IMR-90 (cell line): ENCODE results near the gene AGBL1. TPM values are rescaled to one million over a fixed set of nuclear protein-coding genes. Genes with fewer than 3 reads are reported as not detected.

ENCODE experiments used
- ATAC-seq: fragments of 200-7000 bp; cut with Tn5 transposase; 2 replicates; pipeline ENCODE4 v1.9.1; 2020; ENCODE audit warnings: low read depth, mild to moderate bottlenecking, moderate library complexity
- BruUV-seq: library from RNA; stranded (reverse); fragments of 400-500 nt; replicated peaks from 2 replicates; lab custom pipeline; 2021; lab: Mats Ljungman, UMichigan
- CTCF ChIA-PET: fragments of 300-600 bp; formaldehyde crosslinking; extraction: SDS; loops from one replicate; lab custom pipeline; 2021; ENCODE audit warnings: antibody characterized with exemption; lab: Yijun Ruan, JAX
- POLR2A ChIA-PET: fragments of 300-600 bp; sonication (Branson Sonifier 250); formaldehyde crosslinking; loops from one replicate; lab custom pipeline; 2022; ENCODE audit warnings: antibody characterized with exemption; ENCODE audit not compliant: unreplicated experiment; lab: Charles Lee
- DNase-seq: peaks from one replicate; pipeline ENCODE4 v3.0.0; 2013
- H2AFZ ChIP-seq: replicated peaks from 2 replicates; pipeline ENCODE3; 2013; ENCODE audit warnings: low read length, mild to moderate bottlenecking; ENCODE audit not compliant: poor library complexity
- H2AK5ac ChIP-seq: 2 replicates; pipeline ENCODE4 v1.6.1; 2013; ENCODE audit warnings: low read depth, low read length, inconsistent platforms
- H2AK9ac ChIP-seq: replicated peaks from 2 replicates; pipeline ENCODE3; 2013; ENCODE audit warnings: mild to moderate bottlenecking, low read depth, low read length, moderate library complexity; ENCODE audit not compliant: poor library complexity
- H2BK120ac ChIP-seq: 2 replicates; pipeline ENCODE4 v1.6.1; 2013; ENCODE audit warnings: low read depth, low read length, inconsistent platforms
- H2BK15ac ChIP-seq: 3 replicates; pipeline ENCODE4 v1.6.1; 2013; ENCODE audit warnings: low read depth, low read length, inconsistent platforms
- H2BK20ac ChIP-seq: 2 replicates; pipeline ENCODE4 v1.6.1; 2013; ENCODE audit warnings: low read depth, mild to moderate bottlenecking, inconsistent platforms, low read length, moderate library complexity
- H2BK5ac ChIP-seq: 2 replicates; pipeline ENCODE4 v1.6.1; 2013; ENCODE audit warnings: mild to moderate bottlenecking, low read depth, low read length, inconsistent platforms; ENCODE audit not compliant: poor library complexity, severe bottlenecking
- H3K14ac ChIP-seq: replicated peaks from 2 replicates; pipeline ENCODE4 v1.6.1; 2013; ENCODE audit warnings: low read depth, low read length, inconsistent platforms
- H3K18ac ChIP-seq: 2 replicates; pipeline ENCODE4 v1.6.1; 2013; ENCODE audit warnings: low read depth, low read length, control low read depth
- H3K23ac ChIP-seq: 2 replicates; pipeline ENCODE4 v1.6.1; 2013; ENCODE audit warnings: low read depth, low read length, inconsistent platforms
- H3K27ac ChIP-seq: 2 replicates; pipeline ENCODE4 v1.5.1; 2013; ENCODE audit warnings: mild to moderate bottlenecking, control low read depth, low read length; ENCODE audit not compliant: insufficient read depth
- H3K27me3 ChIP-seq: 2 replicates; pipeline ENCODE4 v1.6.1; 2013; ENCODE audit warnings: low read length; ENCODE audit not compliant: control insufficient read depth, insufficient read depth
- H3K36me3 ChIP-seq: 2 replicates; pipeline ENCODE4 v1.6.1; 2013; ENCODE audit warnings: low read length, mixed read lengths; ENCODE audit not compliant: control insufficient read depth, insufficient read depth
- H3K4ac ChIP-seq: 2 replicates; pipeline ENCODE4 v1.6.1; 2013; ENCODE audit warnings: low read depth, low read length, inconsistent platforms
- H3K4me1 ChIP-seq: 2 replicates; pipeline ENCODE4 v1.6.1; 2013; ENCODE audit warnings: low read length, mixed read lengths; ENCODE audit not compliant: control insufficient read depth, insufficient read depth
- H3K4me2 ChIP-seq: 2 replicates; pipeline ENCODE4 v1.6.1; 2013; ENCODE audit warnings: low read depth, mild to moderate bottlenecking, control low read depth, low read length, moderate library complexity
- H3K4me3 ChIP-seq: 2 replicates; pipeline ENCODE4 v1.5.1; 2013; ENCODE audit warnings: low read depth, mild to moderate bottlenecking, control low read depth, low read length, moderate library complexity; ENCODE audit not compliant: insufficient read depth
- H3K56ac ChIP-seq: 2 replicates; pipeline ENCODE4 v1.6.1; 2013; ENCODE audit warnings: low read length, inconsistent platforms; ENCODE audit not compliant: insufficient read depth; ENCODE audit errors: extremely low read depth
- H3K79me1 ChIP-seq, 2 experiments: 2 replicates each; pipeline ENCODE4 v1.6.1; 2013; ENCODE audit warnings: low read length in 2 of 2, inconsistent platforms in 1 of 2, low read depth in 1 of 2
- H3K9ac ChIP-seq: 2 replicates; pipeline ENCODE4 v1.6.1; 2013; ENCODE audit warnings: low read depth, low read length, control low read depth
- H3K9me1 ChIP-seq: 2 replicates; pipeline ENCODE4 v1.6.1; 2013; ENCODE audit warnings: low read length, inconsistent platforms; ENCODE audit not compliant: insufficient read depth
- H3K9me3 ChIP-seq: 2 replicates; pipeline ENCODE4 v1.6.1; 2013; ENCODE audit warnings: low read length; ENCODE audit not compliant: control insufficient read depth, insufficient read depth
- H4K20me1 ChIP-seq: 2 replicates; pipeline ENCODE4 v1.6.1; 2013; ENCODE audit warnings: low read length, inconsistent platforms; ENCODE audit not compliant: insufficient read depth
- H4K5ac ChIP-seq: 2 replicates; pipeline ENCODE4 v1.6.1; 2013; ENCODE audit warnings: mild to moderate bottlenecking, low read depth, low read length, control low read depth
- H4K8ac ChIP-seq, 2 experiments: 2 replicates each; pipeline ENCODE4 v1.6.1; 2013; ENCODE audit warnings: low read depth in 2 of 2, low read length in 2 of 2, control low read depth in 1 of 2, inconsistent platforms in 1 of 2
- H4K91ac ChIP-seq: 2 replicates; pipeline ENCODE4 v1.6.1; 2013; ENCODE audit warnings: low read depth, low read length, inconsistent platforms; ENCODE audit not compliant: insufficient read depth
- BHLHE40 ChIP-seq: fragments of 150-350 bp; IDR thresholded peaks from 2 replicates; pipeline ENCODE4 v1.6.1; 2016; ENCODE audit warnings: mild to moderate bottlenecking, low read depth, low read length
- CTCF ChIP-seq: conservative IDR thresholded peaks from 2 replicates; pipeline ENCODE4 v1.5.1; 2012; ENCODE audit warnings: mild to moderate bottlenecking, low read depth, low read length, improper control_type of control experiment
- FOS ChIP-seq: fragments of 150-350 bp; IDR thresholded peaks from 2 replicates; pipeline ENCODE4 v1.6.1; 2016; ENCODE audit warnings: low read depth, low read length
- MAFK ChIP-seq: IDR thresholded peaks from 2 replicates; pipeline ENCODE4 v1.6.1; 2012; ENCODE audit warnings: low read depth, low read length, improper control_type of control experiment
- MAZ ChIP-seq: IDR thresholded peaks from 2 replicates; pipeline ENCODE4 v1.6.1; 2012; ENCODE audit warnings: low read depth, mild to moderate bottlenecking, low read length, improper control_type of control experiment, moderate library complexity, borderline replicate concordance
- MXI1 ChIP-seq: IDR thresholded peaks from 2 replicates; pipeline ENCODE4 v1.6.1; 2012; ENCODE audit warnings: low read depth, mild to moderate bottlenecking, low read length, moderate library complexity, borderline replicate concordance
- NFE2L2 ChIP-seq: fragments of 150-350 bp; IDR thresholded peaks from 2 replicates; pipeline ENCODE4 v1.6.1; 2016; ENCODE audit warnings: low read depth, mild to moderate bottlenecking, low read length
- POLR2A ChIP-seq: IDR thresholded peaks from 2 replicates; pipeline ENCODE4 v1.6.1; 2012; ENCODE audit warnings: mild to moderate bottlenecking, low read depth, low read length
- RAD21 ChIP-seq: IDR thresholded peaks from 2 replicates; pipeline ENCODE4 v1.6.1; 2012; ENCODE audit warnings: low read length, improper control_type of control experiment
- SMC3 ChIP-seq: fragments of 150-350 bp; IDR thresholded peaks from 2 replicates; pipeline ENCODE4 v1.6.1; 2016; ENCODE audit warnings: low read depth, mild to moderate bottlenecking, antibody characterized with exemption, low read length, moderate library complexity
- USF2 ChIP-seq: fragments of 150-350 bp; IDR thresholded peaks from 2 replicates; pipeline ENCODE4 v1.6.1; 2017; ENCODE audit warnings: mild to moderate bottlenecking, antibody characterized with exemption, low read length, low read depth
- dilution Hi-C: fragments of 300-500 bp; cut with HindIII; formaldehyde crosslinking; loops from one replicate; pipeline ENCODE4 v1.14.3; 2018; ENCODE audit warnings: low sequenced_read_pairs; ENCODE audit not compliant: unreplicated experiment
- in situ Hi-C: fragments of 300-500 bp; cut with MboI; formaldehyde crosslinking; loops from 3 replicates; pipeline ENCODE4 v1.14.3; 2019; ENCODE audit warnings: low sequenced_read_pairs, inconsistent platforms, mixed read lengths
- intact Hi-C: fragments of 100-400 bp; cut with micrococcal nuclease; formaldehyde crosslinking; loops from 2 replicates; pipeline ENCODE4 v1.10.0; 2022
- polyA plus RNA-seq, 3 experiments: library from polyadenylated mRNA; depleted of rRNA; stranded (reverse); fragments of >200 nt; gene quantifications; 2 replicates each; pipeline ENCODE4 v1.2.3, GENCODE V29; 2012; ENCODE audit warnings: low replicate concordance in 1 of 3
- total RNA-seq: library from RNA; depleted of rRNA; stranded (reverse); fragments of >200 nt; gene quantifications from 2 replicates; pipeline ENCODE4 v1.2.3, GENCODE V29; 2012
- TF ChIP-seq, protein P1 (sequence below): fragments of 150-350 bp; IDR thresholded peaks from 2 replicates; pipeline ENCODE4 v1.6.1; 2016; ENCODE audit warnings: low read depth, mild to moderate bottlenecking, low read length, moderate library complexity, borderline replicate concordance

AGBL1 gene
- total and polyA plus RNA-seq, 2 of the 4 experiments (the other 2 are of a cell fraction): not detected

GRCh38 chr15:86810329-86810728 lies 730.7 kb downstream of the AGBL1 start:
- POLR2A ChIA-PET: no interaction called here
- no peak overlapping the region for H3K18ac ChIP-seq
- no peak for TF ChIP-seq SMC3
- no peak for TF ChIP-seq CTCF
- TF ChIP-seq MXI1: no peak
- TF ChIP-seq FOS: no peak
- TF ChIP-seq MAZ: no peak
- TF ChIP-seq NFE2L2: no peak
- no peak for TF ChIP-seq USF2
- no peak for TF ChIP-seq MAFK
- TF ChIP-seq, protein P1, sequence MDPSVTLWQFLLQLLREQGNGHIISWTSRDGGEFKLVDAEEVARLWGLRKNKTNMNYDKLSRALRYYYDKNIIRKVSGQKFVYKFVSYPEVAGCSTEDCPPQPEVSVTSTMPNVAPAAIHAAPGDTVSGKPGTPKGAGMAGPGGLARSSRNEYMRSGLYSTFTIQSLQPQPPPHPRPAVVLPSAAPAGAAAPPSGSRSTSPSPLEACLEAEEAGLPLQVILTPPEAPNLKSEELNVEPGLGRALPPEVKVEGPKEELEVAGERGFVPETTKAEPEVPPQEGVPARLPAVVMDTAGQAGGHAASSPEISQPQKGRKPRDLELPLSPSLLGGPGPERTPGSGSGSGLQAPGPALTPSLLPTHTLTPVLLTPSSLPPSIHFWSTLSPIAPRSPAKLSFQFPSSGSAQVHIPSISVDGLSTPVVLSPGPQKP: no peak
- no peak for TF ChIP-seq BHLHE40
- no peak for TF ChIP-seq POLR2A
- no peak for TF ChIP-seq RAD21
- no peak overlapping the region for H3K23ac ChIP-seq
- no peak overlapping the region for H2AK5ac ChIP-seq
- BruUV-seq: no TSS peak
- no peak overlapping the region for H4K91ac ChIP-seq
- no peak for DNase-seq
- no peaks in the 10 kb centered on the region for H3K27me3 ChIP-seq
- H3K9me3 ChIP-seq: peaks cover 8% of the 10 kb centered on the region; the same call in 1 of the 2 replicates
- no peak overlapping the region for H2BK15ac ChIP-seq
- H3K9me1 ChIP-seq: no peaks in the 10 kb centered on the region
- H3K9ac ChIP-seq: no peak overlapping the region
- no peaks in the 10 kb centered on the region for H3K79me1 ChIP-seq
- H4K20me1 ChIP-seq: no peaks in the 10 kb centered on the region
- intact Hi-C loops (no loop called here), in situ Hi-C loops (no loop called here), dilution Hi-C loops (no loop called here)
- H4K5ac ChIP-seq: no peak overlapping the region
- no peak overlapping the region for H4K8ac ChIP-seq
- H3K36me3 ChIP-seq: no peaks in the 10 kb centered on the region
- CTCF ChIA-PET: no interaction called here
- H2BK5ac ChIP-seq: no peak overlapping the region
- ATAC-seq: no peak
- H3K4me2 ChIP-seq: no peak overlapping the region
- no peak overlapping the region for H3K27ac ChIP-seq
- H2AK9ac ChIP-seq: no peak overlapping the region
- H3K56ac ChIP-seq: no peak overlapping the region
- no peak overlapping the region for H2AFZ ChIP-seq
- H3K4me1 ChIP-seq: no peaks in the 10 kb centered on the region
- H3K4me3 ChIP-seq: no peak overlapping the region
- no peak overlapping the region for H2BK20ac ChIP-seq
- no peak overlapping the region for H2BK120ac ChIP-seq
- no peak overlapping the region for H3K4ac ChIP-seq
- no peak overlapping the region for H3K14ac ChIP-seq
